ENCODE data around the gene FUT3. TPM values are rescaled to one million over a fixed set of nuclear protein-coding genes. Genes with fewer than 3 reads are reported as not detected.

FUT3 gene
- total and polyA plus RNA-seq, 2 of the 8 experiments (the other 6 are each of a cell fraction or from before 2014, with no cell fraction given): 0.15 to 0.63 TPM

DNA sequence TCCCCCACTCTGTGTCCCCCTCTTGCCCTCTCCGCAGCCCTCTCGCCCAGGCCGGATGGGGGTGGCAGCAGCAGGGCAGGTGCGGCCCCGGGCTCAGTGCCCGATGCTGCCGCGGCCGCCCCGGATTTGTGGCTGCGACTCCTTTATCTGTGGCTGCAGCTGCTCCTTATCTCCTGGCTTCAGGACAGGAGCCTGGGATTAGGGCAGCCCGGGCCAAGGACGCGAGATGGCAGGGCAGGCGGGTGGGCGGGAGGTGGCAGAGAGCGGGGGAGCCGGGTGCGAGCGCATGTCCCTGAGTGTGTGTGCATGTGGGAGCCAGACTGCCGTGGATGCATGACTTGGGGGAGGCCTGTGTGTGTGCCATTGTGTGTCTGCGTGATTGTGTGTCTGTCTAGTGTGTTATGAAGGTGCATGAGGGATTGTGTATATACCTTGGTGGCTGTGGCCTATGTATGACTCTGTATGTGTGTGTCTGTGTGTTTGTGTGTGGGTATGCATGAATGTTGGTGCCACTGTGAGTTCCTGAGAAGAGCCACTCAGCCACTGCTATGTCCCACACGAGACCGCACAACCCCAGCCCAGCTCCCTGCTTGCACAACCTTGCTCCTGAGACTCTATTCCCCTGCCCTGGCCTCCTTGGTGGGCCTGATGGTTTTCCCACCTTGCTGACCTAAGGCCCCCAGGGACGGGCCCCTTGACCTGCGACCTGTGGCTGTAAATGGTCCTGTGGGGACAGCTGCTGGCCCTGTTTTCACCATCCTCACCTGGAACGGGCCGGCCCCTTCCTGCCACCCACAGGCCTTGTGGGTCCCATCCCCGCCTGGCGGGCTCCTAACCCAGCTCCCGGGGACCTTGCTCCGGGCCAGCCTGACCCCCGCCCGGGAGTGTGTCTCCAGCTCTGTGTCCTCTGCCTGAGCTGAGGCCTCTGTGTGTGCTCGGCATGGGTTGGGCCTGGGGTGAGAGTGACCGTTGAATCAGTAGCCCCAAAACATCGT lies 51.7 kb downstream of the FUT3 start (continued):
- TF ChIP-seq SIN3A (conservative IDR thresholded peaks at IDR 0.05 in 1 of 2, IDR thresholded peaks at IDR 0.05 in 1 of 2; ENCODE audit: low read depth in 1 of 2, low read length in 2 of 2) (no peak), ASH2L (IDR thresholded peaks at IDR 0.05; ENCODE audit: low read length) (no peak), SUZ12 (IDR thresholded peaks at IDR 0.05; ENCODE audit: low read length) (no peak), TAF7 (optimal IDR thresholded peaks at IDR 0.05; ENCODE audit: borderline replicate concordance, low read depth, low read length) (no peak), TAF1 (IDR thresholded peaks at IDR 0.05; ENCODE audit: low read depth, low read length) (no peak), RXRA (IDR thresholded peaks at IDR 0.05; ENCODE audit: insufficient read depth, low read depth, low read length) (no peak), NRF1 (IDR thresholded peaks at IDR 0.05; ENCODE audit: low read depth, low read length) (no peak)
- TF ChIP-seq, protein P1, sequence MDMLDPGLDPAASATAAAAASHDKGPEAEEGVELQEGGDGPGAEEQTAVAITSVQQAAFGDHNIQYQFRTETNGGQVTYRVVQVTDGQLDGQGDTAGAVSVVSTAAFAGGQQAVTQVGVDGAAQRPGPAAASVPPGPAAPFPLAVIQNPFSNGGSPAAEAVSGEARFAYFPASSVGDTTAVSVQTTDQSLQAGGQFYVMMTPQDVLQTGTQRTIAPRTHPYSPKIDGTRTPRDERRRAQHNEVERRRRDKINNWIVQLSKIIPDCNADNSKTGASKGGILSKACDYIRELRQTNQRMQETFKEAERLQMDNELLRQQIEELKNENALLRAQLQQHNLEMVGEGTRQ (IDR thresholded peaks at IDR 0.05; ENCODE audit: low read length): no peak
- TF ChIP-seq, protein P2, sequence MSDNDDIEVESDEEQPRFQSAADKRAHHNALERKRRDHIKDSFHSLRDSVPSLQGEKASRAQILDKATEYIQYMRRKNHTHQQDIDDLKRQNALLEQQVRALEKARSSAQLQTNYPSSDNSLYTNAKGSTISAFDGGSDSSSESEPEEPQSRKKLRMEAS (IDR thresholded peaks at IDR 0.05): no peak

Measured in H1 (cell line).